ENCODE measurements around the gene PRAC1.

Gene PRAC1

GRCh38 chr17:48676963-48677558 lies 45.3 kb downstream of the PRAC1 start:
- H3K4me2 ChIP-seq = no peak overlapping the region
- TF ChIP-seq CTCF (conservative IDR thresholded peaks at IDR 0.05; ENCODE audit: low read depth, low read length) = no peak
- no peaks in the 10 kb centered on the region for H3K79me2 ChIP-seq (ENCODE audit: insufficient read depth, low read depth)
- H2AFZ ChIP-seq (ENCODE audit: low read depth) = no peak overlapping the region
- no peaks in the 10 kb centered on the region for H4K20me1 ChIP-seq (ENCODE audit: insufficient read depth)
- no peak overlapping the region for H3K9ac ChIP-seq
- H3K27ac ChIP-seq = no peak overlapping the region
- H3K4me1 ChIP-seq (ENCODE audit: low read depth, poor library complexity, severe bottlenecking) = peaks cover 1% of the 10 kb centered on the region
- no peaks in the 10 kb centered on the region for H3K36me3 ChIP-seq (ENCODE audit: insufficient read depth)
- no peak overlapping the region for H3K4me3 ChIP-seq (IDR thresholded peaks at IDR 0.05; ENCODE audit: insufficient read depth, low read depth, low read length)
- H3K27me3 ChIP-seq (ENCODE audit: insufficient read depth, low read depth) = no peaks in the 10 kb centered on the region; the same call in 1 of the 2 replicates

- Histone ChIP-seq H4K20me1 (ENCODE audit: insufficient read depth) (no peaks in the 10 kb centered on the region), H3K27ac (no peak overlapping the region), H3K79me2 (ENCODE audit: insufficient read depth, low read depth) (no peaks in the 10 kb centered on the region), H3K4me1 (ENCODE audit: low read depth, poor library complexity, severe bottlenecking) (peaks cover 9% of the 10 kb centered on the region), H3K4me3 (IDR thresholded peaks at IDR 0.05; ENCODE audit: insufficient read depth, low read depth, low read length) (no peak overlapping the region), H2AFZ (ENCODE audit: low read depth) (peak overlapping the region; percentile 91; the same call in 1 of the 2 replicates), H3K36me3 (ENCODE audit: insufficient read depth) (no peaks in the 10 kb centered on the region), H3K4me2 (no peak overlapping the region), H3K9ac (no peak overlapping the region), H3K27me3 (ENCODE audit: insufficient read depth, low read depth) (no peaks in the 10 kb centered on the region)
- no peak for TF ChIP-seq CTCF (conservative IDR thresholded peaks at IDR 0.05; ENCODE audit: low read depth, low read length)
Measured at GRCh38 chr17:48672340-48672739, 50.0 kb downstream of the PRAC1 start.
